Sciatic nerve (tissue), 2 donors: ENCODE results near the gene SHCBP1L. TPM values are rescaled to one million over a fixed set of nuclear protein-coding genes. Genes with fewer than 3 reads are reported as not detected.

Experiments
- ATAC-seq: fragments of 200-7000 bp; cut with Tn5 transposase; one replicate; pipeline ENCODE4 v1.9.1; 2020; ENCODE audit warnings: mild to moderate bottlenecking, moderate library complexity
- DNase-seq: peaks from one replicate; pipeline ENCODE4 v3.0.0-alpha.2; 2020; ENCODE audit warnings: low spot score
- intact Hi-C: fragments of 100-400 bp; cut with DNase I; formaldehyde crosslinking; loops from one replicate; pipeline ENCODE4 v1.14.2; 2022
- total RNA-seq: library from RNA; stranded (reverse); fragmentation: NEBNext Ultra II Directional; extraction: Animal tissue kit (Norgen Biotek cat#: 25700); gene quantifications from one replicate; pipeline ENCODE4 v1.2.1, GENCODE V29; 2021
- donor health status: DM: no; HTN: no; CAD: no.
- donor health status: DM: no; HTN: no; CAD: no.

SHCBP1L gene
- total RNA-seq, 1 donor from 2014 or later, result not detected

- no peak for ATAC-seq
These were observed 90.1 kb downstream of the SHCBP1L start for GRCh38 chr1:182862827-182863226.

GRCh38 chr1:182861994-182862393 is 91.0 kb downstream of the SHCBP1L start:
- no peak for ATAC-seq
- intact Hi-C loops, result loop anchor here (5.0 kb wide), 1 partner anchor 1865 kb away; no protein-coding TSS in a partner anchor
- no peak for DNase-seq

More at GRCh38 chr1:182862827-182863226, 90.1 kb downstream of the SHCBP1L start:
- intact Hi-C loops, result loop anchor here (5.0 kb wide), 1 partner anchor 1864 kb away; no protein-coding TSS in a partner anchor
- no peak for DNase-seq

- DNase-seq, result no peak
- intact Hi-C loops, result loop anchor here (5.0 kb wide), 1 partner anchor 1867 kb away; no protein-coding TSS in a partner anchor
- ATAC-seq, result no peak
These were observed 92.3 kb downstream of the SHCBP1L start for GRCh38 chr1:182860658-182861057.

- ATAC-seq (no peak), DNase-seq (no peak)
- intact Hi-C loops, result no loop called here
These were observed 95.8 kb downstream of the SHCBP1L start for GRCh38 chr1:182857212-182857611.

GRCh38 chr1:182855911-182856310 is 97.1 kb downstream of the SHCBP1L start:
- no peak for DNase-seq
- ATAC-seq, result no peak
- intact Hi-C loops, result no loop called here

GRCh38 chr1:182851825-182852224 is 101.1 kb downstream of the SHCBP1L start:
- DNase-seq, result no peak
- intact Hi-C loops, result no loop called here
- no peak for ATAC-seq

- DNase-seq, result no peak
- no peak for ATAC-seq
- intact Hi-C loops, result no loop called here
These were observed 102.6 kb downstream of the SHCBP1L start for GRCh38 chr1:182850319-182850718.

Other genes with a start within 250 kb of the SHCBP1L start
- gene NPL, start 163.4 kb downstream of the SHCBP1L start, total RNA-seq, result 32.5 TPM
- 127 TPM for gene DHX9, start 113.8 kb downstream of the SHCBP1L start, total RNA-seq
- gene LAMC1, start 70.3 kb upstream of the SHCBP1L start, total RNA-seq, result 263 TPM
- 3.4 TPM for gene LAMC2, start 233.1 kb upstream of the SHCBP1L start, total RNA-seq